IMR-90 (cell line): Measurements from ENCODE around the gene SLC15A3. TPM values are rescaled to one million over a fixed set of nuclear protein-coding genes. Genes with fewer than 3 reads are reported as not detected.

Experiments used
- ATAC-seq: fragments of 200-7000 bp; cut with Tn5 transposase; 2 replicates; pipeline ENCODE4 v1.9.1; 2020; ENCODE audit warnings: low read depth, mild to moderate bottlenecking, moderate library complexity
- BruUV-seq: library from RNA; stranded (reverse); fragments of 400-500 nt; replicated peaks from 2 replicates; lab custom pipeline; 2021; lab: Mats Ljungman, UMichigan
- CTCF ChIA-PET: fragments of 300-600 bp; formaldehyde crosslinking; extraction: SDS; loops from one replicate; lab custom pipeline; 2021; ENCODE audit warnings: antibody characterized with exemption; lab: Yijun Ruan, JAX
- POLR2A ChIA-PET: fragments of 300-600 bp; sonication (Branson Sonifier 250); formaldehyde crosslinking; loops from one replicate; lab custom pipeline; 2022; ENCODE audit warnings: antibody characterized with exemption; ENCODE audit not compliant: unreplicated experiment; lab: Charles Lee
- DNase-seq: peaks from one replicate; pipeline ENCODE4 v3.0.0; 2013
- H2AFZ ChIP-seq: replicated peaks from 2 replicates; pipeline ENCODE3; 2013; ENCODE audit warnings: low read length, mild to moderate bottlenecking; ENCODE audit not compliant: poor library complexity
- H2AK5ac ChIP-seq: 2 replicates; pipeline ENCODE4 v1.6.1; 2013; ENCODE audit warnings: low read depth, low read length, inconsistent platforms
- H2AK9ac ChIP-seq: replicated peaks from 2 replicates; pipeline ENCODE3; 2013; ENCODE audit warnings: mild to moderate bottlenecking, low read depth, low read length, moderate library complexity; ENCODE audit not compliant: poor library complexity
- H2BK120ac ChIP-seq: 2 replicates; pipeline ENCODE4 v1.6.1; 2013; ENCODE audit warnings: low read depth, low read length, inconsistent platforms
- H2BK15ac ChIP-seq: 3 replicates; pipeline ENCODE4 v1.6.1; 2013; ENCODE audit warnings: low read depth, low read length, inconsistent platforms
- H2BK20ac ChIP-seq: 2 replicates; pipeline ENCODE4 v1.6.1; 2013; ENCODE audit warnings: low read depth, mild to moderate bottlenecking, inconsistent platforms, low read length, moderate library complexity
- H2BK5ac ChIP-seq: 2 replicates; pipeline ENCODE4 v1.6.1; 2013; ENCODE audit warnings: mild to moderate bottlenecking, low read depth, low read length, inconsistent platforms; ENCODE audit not compliant: poor library complexity, severe bottlenecking
- H3K14ac ChIP-seq: replicated peaks from 2 replicates; pipeline ENCODE4 v1.6.1; 2013; ENCODE audit warnings: low read depth, low read length, inconsistent platforms
- H3K18ac ChIP-seq: 2 replicates; pipeline ENCODE4 v1.6.1; 2013; ENCODE audit warnings: low read depth, low read length, control low read depth
- H3K23ac ChIP-seq: 2 replicates; pipeline ENCODE4 v1.6.1; 2013; ENCODE audit warnings: low read depth, low read length, inconsistent platforms
- H3K27ac ChIP-seq: 2 replicates; pipeline ENCODE4 v1.5.1; 2013; ENCODE audit warnings: mild to moderate bottlenecking, control low read depth, low read length; ENCODE audit not compliant: insufficient read depth
- H3K27me3 ChIP-seq: 2 replicates; pipeline ENCODE4 v1.6.1; 2013; ENCODE audit warnings: low read length; ENCODE audit not compliant: control insufficient read depth, insufficient read depth
- H3K36me3 ChIP-seq: 2 replicates; pipeline ENCODE4 v1.6.1; 2013; ENCODE audit warnings: low read length, mixed read lengths; ENCODE audit not compliant: control insufficient read depth, insufficient read depth
- H3K4ac ChIP-seq: 2 replicates; pipeline ENCODE4 v1.6.1; 2013; ENCODE audit warnings: low read depth, low read length, inconsistent platforms
- H3K4me1 ChIP-seq: 2 replicates; pipeline ENCODE4 v1.6.1; 2013; ENCODE audit warnings: low read length, mixed read lengths; ENCODE audit not compliant: control insufficient read depth, insufficient read depth
- H3K4me2 ChIP-seq: 2 replicates; pipeline ENCODE4 v1.6.1; 2013; ENCODE audit warnings: low read depth, mild to moderate bottlenecking, control low read depth, low read length, moderate library complexity
- H3K4me3 ChIP-seq: 2 replicates; pipeline ENCODE4 v1.5.1; 2013; ENCODE audit warnings: low read depth, mild to moderate bottlenecking, control low read depth, low read length, moderate library complexity; ENCODE audit not compliant: insufficient read depth
- H3K56ac ChIP-seq: 2 replicates; pipeline ENCODE4 v1.6.1; 2013; ENCODE audit warnings: low read length, inconsistent platforms; ENCODE audit not compliant: insufficient read depth; ENCODE audit errors: extremely low read depth
- H3K79me1 ChIP-seq, 2 experiments: 2 replicates each; pipeline ENCODE4 v1.6.1; 2013; ENCODE audit warnings: low read length in 2 of 2, inconsistent platforms in 1 of 2, low read depth in 1 of 2
- H3K9ac ChIP-seq: 2 replicates; pipeline ENCODE4 v1.6.1; 2013; ENCODE audit warnings: low read depth, low read length, control low read depth
- H3K9me1 ChIP-seq: 2 replicates; pipeline ENCODE4 v1.6.1; 2013; ENCODE audit warnings: low read length, inconsistent platforms; ENCODE audit not compliant: insufficient read depth
- H3K9me3 ChIP-seq: 2 replicates; pipeline ENCODE4 v1.6.1; 2013; ENCODE audit warnings: low read length; ENCODE audit not compliant: control insufficient read depth, insufficient read depth
- H4K20me1 ChIP-seq: 2 replicates; pipeline ENCODE4 v1.6.1; 2013; ENCODE audit warnings: low read length, inconsistent platforms; ENCODE audit not compliant: insufficient read depth
- H4K5ac ChIP-seq: 2 replicates; pipeline ENCODE4 v1.6.1; 2013; ENCODE audit warnings: mild to moderate bottlenecking, low read depth, low read length, control low read depth
- H4K8ac ChIP-seq, 2 experiments: 2 replicates each; pipeline ENCODE4 v1.6.1; 2013; ENCODE audit warnings: low read depth in 2 of 2, low read length in 2 of 2, control low read depth in 1 of 2, inconsistent platforms in 1 of 2
- H4K91ac ChIP-seq: 2 replicates; pipeline ENCODE4 v1.6.1; 2013; ENCODE audit warnings: low read depth, low read length, inconsistent platforms; ENCODE audit not compliant: insufficient read depth
- BHLHE40 ChIP-seq: fragments of 150-350 bp; IDR thresholded peaks from 2 replicates; pipeline ENCODE4 v1.6.1; 2016; ENCODE audit warnings: mild to moderate bottlenecking, low read depth, low read length
- CEBPB ChIP-seq: IDR thresholded peaks from 2 replicates; pipeline ENCODE4 v1.6.1; 2012; ENCODE audit warnings: low read depth, low read length, improper control_type of control experiment
- CHD1 ChIP-seq: IDR thresholded peaks from 2 replicates; pipeline ENCODE4 v1.6.1; 2012; ENCODE audit warnings: low read depth, low read length, improper control_type of control experiment
- ELK1 ChIP-seq: fragments of 150-350 bp; IDR thresholded peaks from 2 replicates; pipeline ENCODE4 v1.6.1; 2016; ENCODE audit warnings: low read depth, mild to moderate bottlenecking, low read length, moderate library complexity, borderline replicate concordance
- FOS ChIP-seq: fragments of 150-350 bp; IDR thresholded peaks from 2 replicates; pipeline ENCODE4 v1.6.1; 2016; ENCODE audit warnings: low read depth, low read length
- MAFK ChIP-seq: IDR thresholded peaks from 2 replicates; pipeline ENCODE4 v1.6.1; 2012; ENCODE audit warnings: low read depth, low read length, improper control_type of control experiment
- MAZ ChIP-seq: IDR thresholded peaks from 2 replicates; pipeline ENCODE4 v1.6.1; 2012; ENCODE audit warnings: low read depth, mild to moderate bottlenecking, low read length, improper control_type of control experiment, moderate library complexity, borderline replicate concordance
- MXI1 ChIP-seq: IDR thresholded peaks from 2 replicates; pipeline ENCODE4 v1.6.1; 2012; ENCODE audit warnings: low read depth, mild to moderate bottlenecking, low read length, moderate library complexity, borderline replicate concordance
- NFE2L2 ChIP-seq: fragments of 150-350 bp; IDR thresholded peaks from 2 replicates; pipeline ENCODE4 v1.6.1; 2016; ENCODE audit warnings: low read depth, mild to moderate bottlenecking, low read length
- POLR2A ChIP-seq: IDR thresholded peaks from 2 replicates; pipeline ENCODE4 v1.6.1; 2012; ENCODE audit warnings: mild to moderate bottlenecking, low read depth, low read length
- RAD21 ChIP-seq: IDR thresholded peaks from 2 replicates; pipeline ENCODE4 v1.6.1; 2012; ENCODE audit warnings: low read length, improper control_type of control experiment
- RCOR1 ChIP-seq: IDR thresholded peaks from 2 replicates; pipeline ENCODE4 v1.6.1; 2012; ENCODE audit warnings: mild to moderate bottlenecking, low read length, improper control_type of control experiment; ENCODE audit not compliant: insufficient replicate concordance
- RFX5 ChIP-seq: IDR thresholded peaks from 2 replicates; pipeline ENCODE4 v1.8.0; 2012; ENCODE audit warnings: low read depth, mild to moderate bottlenecking, low read length, moderate library complexity
- SMC3 ChIP-seq: fragments of 150-350 bp; IDR thresholded peaks from 2 replicates; pipeline ENCODE4 v1.6.1; 2016; ENCODE audit warnings: low read depth, mild to moderate bottlenecking, antibody characterized with exemption, low read length, moderate library complexity
- WGBS, 2 experiments: methylation state at CpG; one replicate each; pipeline versions ENCODE4 v1.1.5 to v1.1.7; 2013; ENCODE audit warnings: missing lambda C conversion rate in 2 of 2; ENCODE audit not compliant: insufficient read length in 1 of 2; ENCODE audit errors: extremely low coverage in 2 of 2; 5-methylcytosine and 5-hydroxymethylcytosine counted together
- dilution Hi-C: fragments of 300-500 bp; cut with HindIII; formaldehyde crosslinking; loops from one replicate; pipeline ENCODE4 v1.14.3; 2018; ENCODE audit warnings: low sequenced_read_pairs; ENCODE audit not compliant: unreplicated experiment
- in situ Hi-C: fragments of 300-500 bp; cut with MboI; formaldehyde crosslinking; loops from 3 replicates; pipeline ENCODE4 v1.14.3; 2019; ENCODE audit warnings: low sequenced_read_pairs, inconsistent platforms, mixed read lengths
- intact Hi-C: fragments of 100-400 bp; cut with micrococcal nuclease; formaldehyde crosslinking; loops from 2 replicates; pipeline ENCODE4 v1.10.0; 2022
- polyA plus RNA-seq, 3 experiments: library from polyadenylated mRNA; depleted of rRNA; stranded (reverse); fragments of >200 nt; gene quantifications; 2 replicates each; pipeline ENCODE4 v1.2.3, GENCODE V29; 2012; ENCODE audit warnings: low replicate concordance in 1 of 3
- total RNA-seq: library from RNA; depleted of rRNA; stranded (reverse); fragments of >200 nt; gene quantifications from 2 replicates; pipeline ENCODE4 v1.2.3, GENCODE V29; 2012
- TF ChIP-seq, protein P1 (sequence below): conservative IDR thresholded peaks from 2 replicates; pipeline ENCODE4 v1.5.1; 2012; ENCODE audit warnings: mild to moderate bottlenecking, low read depth, low read length, improper control_type of control experiment
- TF ChIP-seq, protein P2 (sequence below): fragments of 150-350 bp; IDR thresholded peaks from 2 replicates; pipeline ENCODE4 v1.6.1; 2017; ENCODE audit warnings: mild to moderate bottlenecking, antibody characterized with exemption, low read length, low read depth

SLC15A3 gene
- total and polyA plus RNA-seq, 2 of the 4 experiments (the other 2 are of a cell fraction): 3.2 to 4.4 TPM

GRCh38 chr11:60922906-60923305 lies 29.1 kb downstream of the SLC15A3 start:
- Histone ChIP-seq H3K4me2 (no peak overlapping the region), H2BK15ac (no peak overlapping the region), H2AK5ac (no peak overlapping the region), H2BK5ac (no peak overlapping the region), H3K23ac (no peak overlapping the region), H3K14ac (no peak overlapping the region), H4K20me1 (peaks cover 24% of the 10 kb centered on the region), H3K56ac (no peak overlapping the region), H3K79me1 (peaks cover 16 to 56% of the 10 kb centered on the region in 2 experiments), H3K18ac (no peak overlapping the region), H4K8ac (no peak overlapping the region), H3K36me3 (peaks cover 29% of the 10 kb centered on the region), H2BK120ac (no peak overlapping the region), H3K27me3 (no peaks in the 10 kb centered on the region), H2AFZ (no peak overlapping the region), H3K9me1 (peaks cover 18% of the 10 kb centered on the region; the same call in 1 of the 2 replicates), H3K4me3 (no peak overlapping the region), H2BK20ac (no peak overlapping the region), H3K9me3 (no peaks in the 10 kb centered on the region), H2AK9ac (no peak overlapping the region), H3K27ac (no peak overlapping the region), H4K5ac (no peak overlapping the region), H4K91ac (no peak overlapping the region), H3K4me1 (peaks cover 17% of the 10 kb centered on the region), H3K4ac (no peak overlapping the region), H3K9ac (no peak overlapping the region)
- BruUV-seq: no TSS peak
- no CpG with 5 or more reads among the region's 6 CpGs for WGBS, 2 experiments
- in situ Hi-C loops: loop anchor here (25.0 kb wide), 1 partner anchor 1336 kb away; no protein-coding TSS in a partner anchor
- TF ChIP-seq POLR2A (no peak), CHD1 (no peak), FOS (no peak), BHLHE40 (no peak), RCOR1 (no peak), RFX5 (no peak), ELK1 (no peak), MXI1 (no peak), NFE2L2 (no peak), CEBPB (no peak), MAFK (no peak), SMC3 (no peak), MAZ (no peak), RAD21 (no peak)
- TF ChIP-seq, protein P1, sequence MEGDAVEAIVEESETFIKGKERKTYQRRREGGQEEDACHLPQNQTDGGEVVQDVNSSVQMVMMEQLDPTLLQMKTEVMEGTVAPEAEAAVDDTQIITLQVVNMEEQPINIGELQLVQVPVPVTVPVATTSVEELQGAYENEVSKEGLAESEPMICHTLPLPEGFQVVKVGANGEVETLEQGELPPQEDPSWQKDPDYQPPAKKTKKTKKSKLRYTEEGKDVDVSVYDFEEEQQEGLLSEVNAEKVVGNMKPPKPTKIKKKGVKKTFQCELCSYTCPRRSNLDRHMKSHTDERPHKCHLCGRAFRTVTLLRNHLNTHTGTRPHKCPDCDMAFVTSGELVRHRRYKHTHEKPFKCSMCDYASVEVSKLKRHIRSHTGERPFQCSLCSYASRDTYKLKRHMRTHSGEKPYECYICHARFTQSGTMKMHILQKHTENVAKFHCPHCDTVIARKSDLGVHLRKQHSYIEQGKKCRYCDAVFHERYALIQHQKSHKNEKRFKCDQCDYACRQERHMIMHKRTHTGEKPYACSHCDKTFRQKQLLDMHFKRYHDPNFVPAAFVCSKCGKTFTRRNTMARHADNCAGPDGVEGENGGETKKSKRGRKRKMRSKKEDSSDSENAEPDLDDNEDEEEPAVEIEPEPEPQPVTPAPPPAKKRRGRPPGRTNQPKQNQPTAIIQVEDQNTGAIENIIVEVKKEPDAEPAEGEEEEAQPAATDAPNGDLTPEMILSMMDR: no peak
- TF ChIP-seq, protein P2, sequence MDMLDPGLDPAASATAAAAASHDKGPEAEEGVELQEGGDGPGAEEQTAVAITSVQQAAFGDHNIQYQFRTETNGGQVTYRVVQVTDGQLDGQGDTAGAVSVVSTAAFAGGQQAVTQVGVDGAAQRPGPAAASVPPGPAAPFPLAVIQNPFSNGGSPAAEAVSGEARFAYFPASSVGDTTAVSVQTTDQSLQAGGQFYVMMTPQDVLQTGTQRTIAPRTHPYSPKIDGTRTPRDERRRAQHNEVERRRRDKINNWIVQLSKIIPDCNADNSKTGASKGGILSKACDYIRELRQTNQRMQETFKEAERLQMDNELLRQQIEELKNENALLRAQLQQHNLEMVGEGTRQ: no peak
- dilution Hi-C loops: no loop called here
- DNase-seq (no peak), ATAC-seq (no peak)
- intact Hi-C loops: no loop called here
- POLR2A ChIA-PET: no interaction called here
- CTCF ChIA-PET: no interaction called here
